Osteoblast (primary cell): ENCODE results near the gene CTNND2. TPM values are rescaled to one million over a fixed set of nuclear protein-coding genes. Genes with fewer than 3 reads are reported as not detected.
"Not testable (repeated sequence)": the region's sequence is repeated elsewhere in the genome, so short reads cannot be mapped to it uniquely, and the experiment has no call there.

ENCODE experiments used
- DNase-seq: peaks from one replicate; pipeline ENCODE4 v3.0.0; 2011; ENCODE audit warnings: low spot score, mixed read lengths; ENCODE audit not compliant: insufficient read length; ENCODE audit errors: missing footprints
- H2AFZ ChIP-seq: 2 replicates; pipeline ENCODE4 v1.6.0; 2011; ENCODE audit warnings: mild to moderate bottlenecking, low read length
- H3K27ac ChIP-seq: 2 replicates; pipeline ENCODE4 v1.5.1; 2011; ENCODE audit warnings: mild to moderate bottlenecking, low read depth, low read length, moderate library complexity
- H3K27me3 ChIP-seq: 2 replicates; pipeline ENCODE4 v1.6.0; 2012; ENCODE audit warnings: mild to moderate bottlenecking, control low read depth, inconsistent platforms, low read length, moderate library complexity; ENCODE audit not compliant: insufficient read depth
- H3K36me3 ChIP-seq: 2 replicates; pipeline ENCODE4 v1.5.1; 2011; ENCODE audit warnings: mild to moderate bottlenecking, low read length, control low read depth, moderate library complexity; ENCODE audit not compliant: insufficient read depth
- H3K4me1 ChIP-seq: 2 replicates; pipeline ENCODE4 v1.5.1; 2011; ENCODE audit warnings: mild to moderate bottlenecking, low read length, control low read depth, moderate library complexity; ENCODE audit not compliant: insufficient read depth
- H3K4me2 ChIP-seq: 2 replicates; pipeline ENCODE4 v1.6.0; 2011; ENCODE audit warnings: mild to moderate bottlenecking, low read length; ENCODE audit not compliant: insufficient read depth
- H3K4me3 ChIP-seq: fragments of 200-600 bp; sonication (generic); 3 replicates; pipeline ENCODE4 v1.5.1; 2012; ENCODE audit warnings: mild to moderate bottlenecking, low read length, inconsistent platforms; ENCODE audit not compliant: insufficient read depth
- H3K79me2 ChIP-seq: 2 replicates; pipeline ENCODE4 v1.6.0; 2012; ENCODE audit warnings: mild to moderate bottlenecking, low read length, control low read depth, inconsistent platforms; ENCODE audit not compliant: insufficient read depth
- H3K9me3 ChIP-seq: 2 replicates; pipeline ENCODE4 v1.5.1; 2011; ENCODE audit warnings: low read depth, low read length, control low read depth
- H4K20me1 ChIP-seq: 2 replicates; pipeline ENCODE4 v1.6.0; 2012; ENCODE audit warnings: mild to moderate bottlenecking, low read length, control low read depth; ENCODE audit not compliant: insufficient read depth
- total RNA-seq: library from RNA; depleted of rRNA; stranded (reverse); fragments of >200 nt; gene quantifications from 2 replicates; pipeline ENCODE4 v1.2.3, GENCODE V29; 2012
- TF ChIP-seq, protein P1 (sequence below): IDR thresholded peaks from 2 replicates; pipeline ENCODE4 v1.5.1; 2011; ENCODE audit warnings: mild to moderate bottlenecking, low read depth, low read length, moderate library complexity; ENCODE audit errors: extremely low read depth

CTNND2 gene
- total RNA-seq, 1 donor, result not detected

GRCh38 chr5:11009576-11009975, 894.7 kb downstream of the CTNND2 start:
- no peaks in the 10 kb centered on the region for H3K79me2 ChIP-seq
- DNase-seq, result no peak

DNA sequence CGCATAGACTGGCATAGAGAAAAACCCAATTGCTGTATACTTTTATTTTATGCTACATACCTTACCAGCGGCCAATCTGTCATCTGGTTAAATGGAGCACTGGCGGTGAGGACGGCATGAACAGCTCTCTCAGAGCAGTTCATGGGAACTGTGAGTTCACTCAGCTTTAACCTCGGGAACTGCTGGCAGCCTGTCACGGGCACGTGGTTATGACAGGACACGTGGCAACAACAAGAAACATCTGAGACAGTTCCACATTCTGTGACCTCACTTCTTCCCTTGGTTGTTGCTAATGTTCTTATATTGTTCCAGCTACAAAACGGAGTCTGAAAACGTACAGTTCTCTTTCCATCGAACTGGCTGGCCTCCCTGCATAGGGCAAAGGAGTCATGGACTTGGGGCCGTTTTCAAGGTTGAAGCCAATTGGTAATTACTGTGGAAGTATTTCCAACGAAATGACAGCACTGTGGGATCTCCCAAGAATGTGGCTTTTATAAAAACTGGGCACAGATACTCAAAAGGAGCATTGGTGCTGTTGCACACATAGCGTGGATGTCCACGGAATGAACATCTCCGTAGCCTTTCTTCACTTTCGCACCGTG, 896.9 kb downstream of the CTNND2 start:
- no peaks in the 10 kb centered on the region for H4K20me1 ChIP-seq
- H3K9me3 ChIP-seq, result no peaks in the 10 kb centered on the region
- no peak overlapping the region for H3K4me2 ChIP-seq
- no peak overlapping the region for H2AFZ ChIP-seq
- H3K79me2 ChIP-seq, result no peaks in the 10 kb centered on the region
- H3K4me1 ChIP-seq, result no peaks in the 10 kb centered on the region
- H3K27ac ChIP-seq, result no peak overlapping the region
- TF ChIP-seq, protein P1, sequence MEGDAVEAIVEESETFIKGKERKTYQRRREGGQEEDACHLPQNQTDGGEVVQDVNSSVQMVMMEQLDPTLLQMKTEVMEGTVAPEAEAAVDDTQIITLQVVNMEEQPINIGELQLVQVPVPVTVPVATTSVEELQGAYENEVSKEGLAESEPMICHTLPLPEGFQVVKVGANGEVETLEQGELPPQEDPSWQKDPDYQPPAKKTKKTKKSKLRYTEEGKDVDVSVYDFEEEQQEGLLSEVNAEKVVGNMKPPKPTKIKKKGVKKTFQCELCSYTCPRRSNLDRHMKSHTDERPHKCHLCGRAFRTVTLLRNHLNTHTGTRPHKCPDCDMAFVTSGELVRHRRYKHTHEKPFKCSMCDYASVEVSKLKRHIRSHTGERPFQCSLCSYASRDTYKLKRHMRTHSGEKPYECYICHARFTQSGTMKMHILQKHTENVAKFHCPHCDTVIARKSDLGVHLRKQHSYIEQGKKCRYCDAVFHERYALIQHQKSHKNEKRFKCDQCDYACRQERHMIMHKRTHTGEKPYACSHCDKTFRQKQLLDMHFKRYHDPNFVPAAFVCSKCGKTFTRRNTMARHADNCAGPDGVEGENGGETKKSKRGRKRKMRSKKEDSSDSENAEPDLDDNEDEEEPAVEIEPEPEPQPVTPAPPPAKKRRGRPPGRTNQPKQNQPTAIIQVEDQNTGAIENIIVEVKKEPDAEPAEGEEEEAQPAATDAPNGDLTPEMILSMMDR, result no peak
- no peaks in the 10 kb centered on the region for H3K27me3 ChIP-seq
- no peak overlapping the region for H3K4me3 ChIP-seq
- no peak for DNase-seq
- H3K36me3 ChIP-seq, result no peaks in the 10 kb centered on the region

More at GRCh38 chr5:11009576-11009975, 894.7 kb downstream of the CTNND2 start:
- Histone ChIP-seq H2AFZ (no peak overlapping the region), H3K36me3 (no peaks in the 10 kb centered on the region), H3K4me3 (no peak overlapping the region), H3K4me1 (no peaks in the 10 kb centered on the region), H4K20me1 (no peaks in the 10 kb centered on the region), H3K27me3 (no peaks in the 10 kb centered on the region), H3K9me3 (no peaks in the 10 kb centered on the region), H3K27ac (no peak overlapping the region), H3K4me2 (no peak overlapping the region)
- TF ChIP-seq, protein P1, result no peak

DNA sequence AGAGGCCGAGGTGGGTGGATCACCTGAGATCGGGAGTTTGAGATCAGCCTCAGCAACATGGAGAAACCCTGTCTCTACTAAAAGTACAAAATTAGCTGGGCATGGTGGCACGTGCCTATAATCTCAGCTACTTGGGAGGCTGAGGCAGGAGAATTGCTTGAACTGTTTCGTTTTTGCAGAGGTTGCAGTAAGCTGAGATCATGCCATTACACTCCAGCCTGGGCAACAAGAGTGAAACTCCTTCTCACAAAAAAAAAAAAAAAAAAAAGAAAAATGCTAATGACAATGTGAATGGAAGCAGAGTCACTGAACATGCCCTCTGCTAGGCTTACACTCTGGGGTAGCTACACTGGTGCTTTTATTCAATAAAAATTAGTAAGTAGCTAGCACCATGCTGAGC, 899.7 kb downstream of the CTNND2 start:
- H3K27me3 ChIP-seq, H3K79me2 ChIP-seq, H3K27ac ChIP-seq, DNase-seq, H3K4me3 ChIP-seq, H4K20me1 ChIP-seq, H3K36me3 ChIP-seq, H3K4me1 ChIP-seq, H3K4me2 ChIP-seq, H2AFZ ChIP-seq, H3K9me3 ChIP-seq: not testable (repeated sequence)

DNA sequence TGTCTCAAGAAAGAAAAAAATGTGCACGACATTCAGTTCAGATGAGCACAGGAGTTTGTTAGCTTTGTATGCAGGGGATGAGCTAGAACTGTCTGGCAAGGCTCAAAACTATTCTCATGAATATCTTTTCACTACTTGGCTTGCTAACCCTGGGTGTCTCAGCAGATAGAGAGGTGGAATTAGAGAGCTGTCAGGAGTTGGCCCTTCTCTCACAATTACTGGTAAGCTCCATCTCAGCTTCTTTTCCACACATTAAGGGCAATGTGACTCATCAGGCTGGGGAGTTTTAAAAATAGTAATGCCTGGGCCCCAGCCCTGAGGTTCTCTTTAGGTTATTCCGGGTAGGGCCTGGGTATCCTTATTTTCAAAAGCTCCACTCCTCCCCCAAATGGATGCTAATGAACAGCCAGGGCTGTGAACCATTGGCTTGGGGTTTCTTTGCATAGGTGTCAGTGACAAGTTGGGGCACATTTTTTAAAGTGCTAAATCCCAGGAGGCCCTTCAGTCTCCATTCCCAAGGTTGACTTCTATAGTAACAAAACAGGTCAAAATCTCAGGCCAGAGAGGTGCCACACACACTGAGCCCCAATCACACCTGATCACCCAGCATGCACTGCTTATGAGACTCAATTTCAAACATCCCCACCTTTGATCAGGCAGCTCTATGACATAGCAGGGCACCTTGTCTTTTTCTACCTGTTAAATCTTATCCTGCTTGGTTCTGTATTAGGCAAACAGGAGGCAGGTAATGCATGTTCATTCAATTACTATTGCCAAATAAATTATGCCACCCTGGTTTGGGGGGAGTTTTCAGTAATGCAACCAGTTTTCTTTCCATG, 903.5 kb downstream of the CTNND2 start:
- no peaks in the 10 kb centered on the region for H3K27me3 ChIP-seq
- TF ChIP-seq, protein P1, result no peak
- H3K9me3 ChIP-seq, result no peaks in the 10 kb centered on the region
- H4K20me1 ChIP-seq, result no peaks in the 10 kb centered on the region
- H3K4me2 ChIP-seq, result no peak overlapping the region
- no peak for DNase-seq
- no peak overlapping the region for H3K4me3 ChIP-seq
- H3K27ac ChIP-seq, result no peak overlapping the region
- no peaks in the 10 kb centered on the region for H3K36me3 ChIP-seq
- H3K4me1 ChIP-seq, result no peaks in the 10 kb centered on the region
- H3K79me2 ChIP-seq, result no peaks in the 10 kb centered on the region
- no peak overlapping the region for H2AFZ ChIP-seq
